H1 (cell line): ENCODE results near the gene DYNLT1. TPM values are rescaled to one million over a fixed set of nuclear protein-coding genes. Genes with fewer than 3 reads are reported as not detected.

Source experiments
- CTCF ChIA-PET: fragments of 300-600 bp; sonication (Branson Sonifier 250); formaldehyde crosslinking; loops from one replicate; lab custom pipeline; 2021; ENCODE audit not compliant: partially characterized antibody; lab: Charles Lee
- POLR2A ChIA-PET: fragments of 300-600 bp; sonication (Branson Sonifier 250); formaldehyde crosslinking; loops from one replicate; lab custom pipeline; 2021; ENCODE audit warnings: inconsistent platforms; ENCODE audit not compliant: partially characterized antibody; lab: Charles Lee
- DNase-seq, 2 experiments: peaks; one replicate each; pipeline versions ENCODE4 v3.0.0 to v3.0.0-alpha.2; 2010 to 2022; ENCODE audit warnings: low spot score in 2 of 2, low read depth in 1 of 2, mixed read lengths in 1 of 2
- FAIRE-seq: peaks from 2 replicates; lab custom pipeline; 2011; peaks lifted over from hg19 to GRCh38; lab: Jason Lieb, UNC
- H2AFZ ChIP-seq: 2 replicates; pipeline ENCODE4 v1.8.1; 2012; ENCODE audit warnings: low read length, inconsistent platforms
- H2AK5ac ChIP-seq: 2 replicates; pipeline ENCODE4 v1.6.1; 2013; ENCODE audit warnings: low read depth, low read length
- H2BK120ac ChIP-seq: replicated peaks from 2 replicates; pipeline ENCODE3; 2013; ENCODE audit warnings: low read depth, low read length, inconsistent platforms
- H2BK12ac ChIP-seq: 2 replicates; pipeline ENCODE4 v1.6.1; 2013; ENCODE audit warnings: low read depth, low read length
- H2BK15ac ChIP-seq: 2 replicates; pipeline ENCODE4 v1.6.1; 2013; ENCODE audit warnings: low read length
- H2BK20ac ChIP-seq: 2 replicates; pipeline ENCODE4 v1.6.1; 2013; ENCODE audit warnings: low read length
- H2BK5ac ChIP-seq: 2 replicates; pipeline ENCODE4 v1.6.1; 2013; ENCODE audit warnings: low read depth, low read length
- H3K14ac ChIP-seq: 2 replicates; pipeline ENCODE4 v1.6.1; 2013; ENCODE audit warnings: inconsistent platforms; ENCODE audit not compliant: insufficient read length
- H3K18ac ChIP-seq: 2 replicates; pipeline ENCODE4 v1.6.1; 2013; ENCODE audit warnings: low read length; ENCODE audit errors: extremely low read depth
- H3K23ac ChIP-seq: 2 replicates; pipeline ENCODE4 v1.6.1; 2013; ENCODE audit warnings: inconsistent platforms; ENCODE audit not compliant: insufficient read length
- H3K23me2 ChIP-seq: 2 replicates; pipeline ENCODE4 v1.6.1; 2013; ENCODE audit warnings: low read depth, low read length
- H3K27ac ChIP-seq: 2 replicates; pipeline ENCODE4 v1.6.1; 2011; ENCODE audit warnings: low read depth, low read length, inconsistent platforms
- H3K27me3 ChIP-seq, 4 experiments: replicated peaks in 1 of 4; 1 replicate in 1 of 4; 2 replicates in 3 of 4; pipeline versions ENCODE4 v1.6.1 to v1.8.1; 2011 to 2013; ENCODE audit warnings: low read length in 3 of 4, mild to moderate bottlenecking in 3 of 4, inconsistent platforms in 2 of 4, mixed read lengths in 2 of 4, moderate library complexity in 1 of 4; ENCODE audit not compliant: control insufficient read depth in 3 of 4, insufficient read depth in 3 of 4; ENCODE audit errors: extremely low read depth in 1 of 4
- H3K36me3 ChIP-seq, 4 experiments: 2 replicates each; pipeline versions ENCODE4 v1.6.1 to v1.8.1; 2011 to 2013; ENCODE audit warnings: mild to moderate bottlenecking in 4 of 4, low read length in 3 of 4, moderate library complexity in 2 of 4, control low read depth in 1 of 4, inconsistent platforms in 1 of 4; ENCODE audit not compliant: insufficient read depth in 4 of 4, control insufficient read depth in 2 of 4
- H3K4ac ChIP-seq: replicated peaks from 2 replicates; pipeline ENCODE3; 2013; ENCODE audit warnings: low read length, low read depth, mixed read lengths, inconsistent platforms; ENCODE audit not compliant: insufficient read length
- H3K4me1 ChIP-seq, 4 experiments: replicated peaks in 1 of 4; 1 replicate in 1 of 4; 2 replicates in 3 of 4; pipeline versions ENCODE4 v1.6.1 to v1.8.1; 2011 to 2013; ENCODE audit warnings: low read length in 3 of 4, inconsistent platforms in 2 of 4, mixed read lengths in 1 of 4; ENCODE audit not compliant: insufficient read depth in 4 of 4, control insufficient read depth in 3 of 4
- H3K4me2 ChIP-seq, 2 experiments: 2 replicates each; pipeline versions ENCODE4 v1.6.1 to v1.8.1; 2011 to 2013; ENCODE audit warnings: low read depth in 2 of 2, low read length in 2 of 2, control low read depth in 1 of 2, inconsistent platforms in 1 of 2, mild to moderate bottlenecking in 1 of 2; ENCODE audit not compliant: insufficient read depth in 1 of 2
- H3K4me3 ChIP-seq, 4 experiments: fragments of 200-600, 300-600 bp in 1 of 4; sonication (generic), shearing (Covaris generic), sonication (Bioruptor Twin) in 1 of 4; 2 replicates each; pipeline versions ENCODE4 v1.5.1 to v1.8.1; 2011 to 2016; ENCODE audit warnings: low read length in 4 of 4, low read depth in 3 of 4, control low read depth in 2 of 4, inconsistent platforms in 2 of 4, mild to moderate bottlenecking in 2 of 4, mixed read lengths in 1 of 4, moderate library complexity in 1 of 4; ENCODE audit not compliant: insufficient read depth in 2 of 4; ENCODE audit errors: extremely low read depth in 1 of 4
- H3K56ac ChIP-seq: replicated peaks from 2 replicates; pipeline ENCODE3; 2013; ENCODE audit warnings: low read depth, mild to moderate bottlenecking, mixed read lengths, low read length, inconsistent platforms; ENCODE audit not compliant: insufficient read length
- H3K79me1 ChIP-seq: 2 replicates; pipeline ENCODE4 v1.6.1; 2013; ENCODE audit warnings: low read depth, low read length, control low read depth
- H3K79me2 ChIP-seq, 2 experiments: 2 replicates each; pipeline versions ENCODE4 v1.6.1 to v1.8.1; 2012 to 2013; ENCODE audit warnings: low read length in 2 of 2, mild to moderate bottlenecking in 2 of 2, inconsistent platforms in 1 of 2; ENCODE audit not compliant: insufficient read depth in 2 of 2, control insufficient read depth in 1 of 2
- H3K9ac ChIP-seq, 4 experiments: replicated peaks in 1 of 4; 1 replicate in 1 of 4; 2 replicates in 3 of 4; pipeline versions ENCODE4 v1.6.1 to v1.8.1; 2011 to 2013; ENCODE audit warnings: low read depth in 3 of 4, low read length in 3 of 4, control low read depth in 2 of 4, mild to moderate bottlenecking in 2 of 4, moderate library complexity in 2 of 4, inconsistent platforms in 1 of 4; ENCODE audit errors: extremely low read depth in 1 of 4
- H3K9me3 ChIP-seq, 2 experiments: 2 replicates each; pipeline versions ENCODE4 v1.6.1 to v1.8.1; 2012 to 2013; ENCODE audit warnings: mild to moderate bottlenecking in 2 of 2, moderate library complexity in 2 of 2, control low read depth in 1 of 2, inconsistent platforms in 1 of 2, low read depth in 1 of 2, low read length in 1 of 2, mixed read lengths in 1 of 2; ENCODE audit not compliant: insufficient read depth in 2 of 2
- H4K20me1 ChIP-seq, 2 experiments: replicated peaks in 1 of 2; 2 replicates each; pipeline versions ENCODE3 to v1.8.1; 2011 to 2013; ENCODE audit warnings: inconsistent platforms in 2 of 2, low read length in 2 of 2, mild to moderate bottlenecking in 1 of 2; ENCODE audit not compliant: insufficient read depth in 2 of 2, control insufficient read depth in 1 of 2
- H4K5ac ChIP-seq: 2 replicates; pipeline ENCODE4 v1.6.1; 2013; ENCODE audit warnings: low read length, low read depth, mixed read lengths, inconsistent platforms; ENCODE audit not compliant: insufficient read length
- H4K8ac ChIP-seq: 2 replicates; pipeline ENCODE4 v1.8.0; 2013; ENCODE audit warnings: mild to moderate bottlenecking, moderate library complexity, low read length, inconsistent platforms; ENCODE audit not compliant: insufficient read depth; ENCODE audit errors: extremely low read depth
- H4K91ac ChIP-seq: replicated peaks from 2 replicates; pipeline ENCODE3; 2013; ENCODE audit warnings: low read length, mixed read lengths, inconsistent platforms; ENCODE audit not compliant: insufficient read length
- BRCA1 ChIP-seq: IDR thresholded peaks from 2 replicates; pipeline ENCODE4 v1.6.1; 2012; ENCODE audit warnings: low read depth, low read length, improper control_type of control experiment
- CHD2 ChIP-seq: IDR thresholded peaks from 2 replicates; pipeline ENCODE4 v1.6.1; 2012; ENCODE audit warnings: low read length, improper control_type of control experiment
- GTF2F1 ChIP-seq: IDR thresholded peaks from 2 replicates; pipeline ENCODE4 v1.6.1; 2012; ENCODE audit warnings: low read depth, low read length, improper control_type of control experiment, borderline replicate concordance
- JUND ChIP-seq: IDR thresholded peaks from 2 replicates; pipeline ENCODE4 v1.6.1; 2011; ENCODE audit warnings: mild to moderate bottlenecking, improper control_type of control experiment, low read length
- MAFK ChIP-seq: IDR thresholded peaks from 2 replicates; pipeline ENCODE4 v1.6.1; 2012; ENCODE audit warnings: low read depth, mild to moderate bottlenecking, improper control_type of control experiment, low read length
- TAF1 ChIP-seq: IDR thresholded peaks from 2 replicates; pipeline ENCODE4 v1.6.1; 2011; ENCODE audit warnings: mild to moderate bottlenecking, low read depth, low read length
- WGBS, 2 experiments: shearing (Covaris generic) in 1 of 2; methylation state at CpG; one replicate each; pipeline versions ENCODE4 v1.1.6 to v1.1.7; 2013 to 2015; ENCODE audit warnings: low lambda C conversion rate in 2 of 2, mixed read lengths in 2 of 2, inconsistent platforms in 1 of 2, low coverage in 1 of 2, missing lambda C conversion rate in 1 of 2; ENCODE audit not compliant: insufficient replicate concordance in 2 of 2, insufficient coverage in 1 of 2, insufficient read length in 1 of 2; ENCODE audit errors: extremely low coverage in 1 of 2, missing lambda C conversion rate in 1 of 2; 5-methylcytosine and 5-hydroxymethylcytosine counted together
- polyA plus RNA-seq, 7 experiments: library from polyadenylated mRNA; depleted of rRNA in 3 of 7; stranded (reverse) in 5 of 7; unstranded in 2 of 7; fragments of >200 nt in 5 of 7; fragments of 200-250 nt in 2 of 7; gene quantifications; 1 replicate in 5 of 7; 2 replicates in 1 of 7; 4 replicates in 1 of 7; pipeline versions ENCODE4 v1.2.1 to v1.2.3, GENCODE V29; 2011 to 2013; ENCODE audit warnings: missing spikeins in 2 of 7, mixed read lengths in 2 of 7
- total RNA-seq: library from RNA; stranded (reverse); fragmentation: NEBNext Ultra II Directional; extraction: Animal tissue kit (Norgen Biotek cat#: 25700); gene quantifications from 2 replicates; pipeline ENCODE4 v1.2.1, GENCODE V29; 2021
- TF ChIP-seq, protein P1 (sequence below), 3 experiments: IDR thresholded peaks; 1 replicate in 2 of 3; 2 replicates in 1 of 3; pipeline versions ENCODE4 v1.5.1 to v1.6.1; 2011; ENCODE audit warnings: low read length in 3 of 3, mild to moderate bottlenecking in 3 of 3, inconsistent platforms in 2 of 3, low read depth in 1 of 3, moderate library complexity in 1 of 3; ENCODE audit not compliant: insufficient read depth in 1 of 3; ENCODE audit errors: control extremely low read depth in 1 of 3

DYNLT1 gene
- total and polyA plus RNA-seq, 2 of the 8 experiments (the other 6 are each of a cell fraction or from before 2014, with no cell fraction given), result 119 to 245 TPM

DNA sequence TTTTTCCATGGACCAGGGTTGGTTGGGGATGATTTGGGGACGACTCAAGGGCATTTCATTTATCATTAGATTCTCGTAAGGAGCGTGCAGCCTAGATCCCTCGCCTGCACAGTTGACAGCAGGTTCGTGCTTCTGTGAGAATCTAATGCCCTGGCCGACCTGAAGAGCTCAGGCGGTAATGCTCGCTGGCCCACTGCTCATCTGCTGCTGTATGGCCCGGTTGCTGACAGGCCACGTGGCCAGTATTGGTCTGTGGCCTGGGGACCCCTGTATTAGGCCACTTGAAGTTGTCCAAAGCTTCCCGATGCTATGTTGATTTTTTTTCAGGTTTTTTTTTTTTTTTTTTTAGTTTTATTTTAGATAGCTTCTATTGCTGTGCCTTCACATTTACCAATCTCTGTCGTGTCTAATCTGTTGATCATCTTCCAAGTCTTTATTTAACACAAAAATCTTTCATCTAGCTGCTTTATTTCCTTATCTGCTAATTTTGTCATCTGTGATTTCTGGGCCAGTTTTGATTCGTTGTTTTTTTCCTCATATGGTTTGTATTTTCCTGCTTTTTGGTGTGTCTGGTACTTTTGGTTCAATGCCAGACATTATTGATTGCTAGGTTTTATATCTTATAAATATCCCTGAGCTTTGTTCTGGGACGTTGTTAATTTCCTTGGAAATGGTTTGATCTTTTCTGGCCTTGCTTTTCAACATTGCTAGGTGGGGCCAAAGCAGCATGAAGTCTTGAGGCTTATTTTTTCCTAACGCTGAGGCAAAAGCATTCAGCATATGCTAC, 41.1 kb downstream of the DYNLT1 start:
- Histone ChIP-seq H3K36me3 (peaks cover 5 to 21% (median 14%) of the 10 kb centered on the region in 4 experiments; a peak in 6 of 8 replicates), H2BK5ac (no peak overlapping the region), H2AFZ (no peak overlapping the region)
- FAIRE-seq (no peak), DNase-seq (no peak)
- CTCF ChIA-PET, result interaction anchor here (0.8 to 2.1 kb wide), 11 partner anchors 9 to 389 kb away, joined by 3 to 5 read pairs (median 4); no protein-coding TSS in a partner anchor
- TF ChIP-seq MAFK, result no peak
- no peak for TF ChIP-seq JUND
- TF ChIP-seq GTF2F1, result no peak
- no peak for TF ChIP-seq BRCA1
- TF ChIP-seq CHD2, result no peak
- TF ChIP-seq, protein P1, sequence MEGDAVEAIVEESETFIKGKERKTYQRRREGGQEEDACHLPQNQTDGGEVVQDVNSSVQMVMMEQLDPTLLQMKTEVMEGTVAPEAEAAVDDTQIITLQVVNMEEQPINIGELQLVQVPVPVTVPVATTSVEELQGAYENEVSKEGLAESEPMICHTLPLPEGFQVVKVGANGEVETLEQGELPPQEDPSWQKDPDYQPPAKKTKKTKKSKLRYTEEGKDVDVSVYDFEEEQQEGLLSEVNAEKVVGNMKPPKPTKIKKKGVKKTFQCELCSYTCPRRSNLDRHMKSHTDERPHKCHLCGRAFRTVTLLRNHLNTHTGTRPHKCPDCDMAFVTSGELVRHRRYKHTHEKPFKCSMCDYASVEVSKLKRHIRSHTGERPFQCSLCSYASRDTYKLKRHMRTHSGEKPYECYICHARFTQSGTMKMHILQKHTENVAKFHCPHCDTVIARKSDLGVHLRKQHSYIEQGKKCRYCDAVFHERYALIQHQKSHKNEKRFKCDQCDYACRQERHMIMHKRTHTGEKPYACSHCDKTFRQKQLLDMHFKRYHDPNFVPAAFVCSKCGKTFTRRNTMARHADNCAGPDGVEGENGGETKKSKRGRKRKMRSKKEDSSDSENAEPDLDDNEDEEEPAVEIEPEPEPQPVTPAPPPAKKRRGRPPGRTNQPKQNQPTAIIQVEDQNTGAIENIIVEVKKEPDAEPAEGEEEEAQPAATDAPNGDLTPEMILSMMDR (IDR thresholded peaks at IDR 0.05; ENCODE audit: control extremely low read depth in 1 of 3, insufficient read depth in 1 of 3, low read depth in 1 of 3, low read length in 3 of 3), result no peak
- TF ChIP-seq TAF1, result no peak
- TF ChIP-seq, all 59 proteins: peak for 0
- Histone ChIP-seq H3K27ac (no peak overlapping the region; the same call in 1 of the 2 replicates), H4K91ac (no peak overlapping the region), H2BK120ac (no peak overlapping the region), H2BK12ac (no peak overlapping the region), H2BK15ac (no peak overlapping the region), H3K9ac (no peak overlapping the region), H2BK20ac (no peak overlapping the region), H3K56ac (no peak overlapping the region), H3K18ac (no peak overlapping the region), H4K8ac (no peak overlapping the region), H3K4ac (no peak overlapping the region), H3K23ac (no peak overlapping the region), H3K27me3 (no peaks in the 10 kb centered on the region), H4K20me1 (peaks cover 3 to 11% of the 10 kb centered on the region in 2 experiments), H3K79me2 (no peaks in the 10 kb centered on the region), H3K4me3 (no peak overlapping the region), H3K14ac (no peak overlapping the region), H3K4me2 (no peak overlapping the region), H3K4me1 (no peaks in the 10 kb centered on the region), H3K23me2 (peaks cover 2% of the 10 kb centered on the region; the same call in 1 of the 2 replicates), H3K79me1 (no peaks in the 10 kb centered on the region; the same call in 1 of the 2 replicates), H3K9me3 (no peaks in the 10 kb centered on the region), H4K5ac (no peak overlapping the region), H2AK5ac (no peak overlapping the region)
- POLR2A ChIA-PET, result interaction anchor here (1.2 kb wide), 1 partner anchor 371 kb away, joined by 4 read pairs; no protein-coding TSS in a partner anchor
- WGBS, 2 experiments, result 84% methylated on average over 15 of the region's 15 CpGs; no CpG with 5 or more reads in 1 of the 2 experiments
